Measurements from ENCODE around the gene USP3. TPM values are rescaled to one million over a fixed set of nuclear protein-coding genes. Genes with fewer than 3 reads are reported as not detected.

The USP3 gene
- total RNA-seq, 1 donor: 24.8 TPM

DNA sequence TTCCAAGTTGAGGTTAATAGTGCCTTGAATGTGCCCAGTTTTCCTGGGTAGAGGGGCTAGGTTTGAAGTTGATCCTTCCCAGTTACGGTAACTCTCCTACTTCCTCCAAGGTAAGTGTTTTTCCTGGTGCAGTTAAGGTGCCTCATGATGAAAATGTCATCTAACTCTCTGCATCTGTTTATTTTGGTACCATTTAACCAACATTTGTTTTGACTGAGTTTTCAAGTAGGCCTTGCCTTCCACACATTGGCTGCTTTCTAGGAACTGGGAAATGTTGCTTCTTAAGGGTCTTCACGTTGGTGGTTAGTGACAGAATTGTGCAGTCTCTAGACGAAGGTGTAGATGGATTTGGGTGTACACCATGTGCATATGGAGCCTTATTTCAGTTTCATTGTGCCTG is 31.3 kb downstream of the USP3 start:
- no peak for DNase-seq (ENCODE audit: low read depth in 2 of 3, low spot score in 2 of 3)

DNA sequence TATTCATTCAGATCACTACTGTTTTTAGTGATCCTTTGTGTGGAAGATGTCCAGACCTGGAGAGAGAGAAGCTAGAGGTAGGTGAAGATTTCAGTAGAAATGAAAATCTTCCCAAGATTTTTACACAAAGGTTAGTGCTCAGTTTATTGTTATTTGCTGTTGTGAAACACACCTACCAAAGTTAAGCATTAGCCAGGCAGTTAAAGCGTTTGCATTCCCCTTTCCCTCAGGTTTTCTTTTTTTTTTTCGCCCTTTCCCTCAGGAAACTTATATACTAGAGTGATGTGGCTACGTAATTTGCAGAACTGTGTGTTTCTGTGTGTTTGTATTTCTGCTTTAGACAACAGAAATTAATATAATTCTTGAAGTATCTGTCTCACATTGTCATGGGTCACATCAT is 34.5 kb downstream of the USP3 start:
- DNase-seq (ENCODE audit: low read depth in 2 of 3, low spot score in 2 of 3): no peak

DNA sequence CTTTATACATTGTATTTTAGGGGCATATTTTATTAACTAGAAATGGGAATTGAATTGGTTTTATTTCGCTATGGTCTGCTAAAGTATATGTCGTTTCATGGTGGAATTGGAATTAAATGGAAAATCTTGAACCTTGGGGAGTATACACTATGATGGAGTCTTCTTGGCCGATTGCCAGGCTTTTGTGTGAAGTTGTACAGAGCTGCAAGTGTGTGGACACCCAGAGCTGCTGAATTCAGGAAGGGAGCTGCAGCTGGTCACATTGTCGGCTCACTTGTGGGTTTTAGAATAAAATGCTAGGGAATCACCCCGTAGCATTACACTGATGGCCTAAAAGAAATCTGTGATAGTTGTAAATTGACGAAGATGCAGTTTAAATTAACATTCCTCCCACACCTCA is 35.1 kb downstream of the USP3 start:
- DNase-seq (ENCODE audit: low read depth in 2 of 3, low spot score in 2 of 3): peak in 1 of 3 donors; percentile 44

DNA sequence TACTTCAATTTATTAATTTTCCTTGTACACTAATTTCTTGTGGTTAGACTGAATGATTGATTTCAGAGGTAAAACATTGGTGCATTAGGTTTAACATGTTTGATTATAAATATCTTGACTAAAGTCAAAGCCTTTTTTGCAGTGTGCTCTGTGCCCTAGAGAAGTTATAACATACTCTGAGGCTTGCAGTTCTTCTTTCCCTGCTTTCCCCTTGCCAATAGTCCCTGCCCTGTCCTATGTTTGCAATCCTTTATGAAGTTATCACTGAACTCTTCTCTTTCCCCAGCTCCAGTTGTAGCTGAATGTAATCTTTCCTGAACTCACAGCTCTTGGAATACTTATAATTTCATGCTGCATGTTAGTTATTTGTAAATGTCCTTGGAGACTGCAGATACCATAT is 35.6 kb downstream of the USP3 start:
- no peak for DNase-seq (ENCODE audit: low read depth in 2 of 3, low spot score in 2 of 3)

DNA sequence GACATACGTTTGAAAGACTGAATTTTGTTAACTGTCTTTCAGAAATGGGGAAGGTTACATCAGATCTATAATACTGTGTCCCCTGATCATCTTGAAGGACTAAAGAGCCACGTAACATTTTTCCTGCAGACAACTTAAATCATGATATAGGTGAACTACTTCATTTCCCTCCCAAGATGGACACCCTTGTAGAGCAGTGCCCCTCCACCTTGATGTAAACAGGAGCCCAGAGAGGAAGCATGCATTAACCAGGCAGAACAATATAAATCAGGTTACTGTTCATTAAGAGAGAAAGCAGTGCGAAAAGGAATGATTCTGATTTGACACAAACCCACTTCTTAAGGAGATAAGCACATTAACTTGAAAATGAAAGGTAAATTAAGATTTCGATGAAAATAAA is 36.1 kb downstream of the USP3 start:
- no peak for DNase-seq (ENCODE audit: low read depth in 2 of 3, low spot score in 2 of 3)

DNA sequence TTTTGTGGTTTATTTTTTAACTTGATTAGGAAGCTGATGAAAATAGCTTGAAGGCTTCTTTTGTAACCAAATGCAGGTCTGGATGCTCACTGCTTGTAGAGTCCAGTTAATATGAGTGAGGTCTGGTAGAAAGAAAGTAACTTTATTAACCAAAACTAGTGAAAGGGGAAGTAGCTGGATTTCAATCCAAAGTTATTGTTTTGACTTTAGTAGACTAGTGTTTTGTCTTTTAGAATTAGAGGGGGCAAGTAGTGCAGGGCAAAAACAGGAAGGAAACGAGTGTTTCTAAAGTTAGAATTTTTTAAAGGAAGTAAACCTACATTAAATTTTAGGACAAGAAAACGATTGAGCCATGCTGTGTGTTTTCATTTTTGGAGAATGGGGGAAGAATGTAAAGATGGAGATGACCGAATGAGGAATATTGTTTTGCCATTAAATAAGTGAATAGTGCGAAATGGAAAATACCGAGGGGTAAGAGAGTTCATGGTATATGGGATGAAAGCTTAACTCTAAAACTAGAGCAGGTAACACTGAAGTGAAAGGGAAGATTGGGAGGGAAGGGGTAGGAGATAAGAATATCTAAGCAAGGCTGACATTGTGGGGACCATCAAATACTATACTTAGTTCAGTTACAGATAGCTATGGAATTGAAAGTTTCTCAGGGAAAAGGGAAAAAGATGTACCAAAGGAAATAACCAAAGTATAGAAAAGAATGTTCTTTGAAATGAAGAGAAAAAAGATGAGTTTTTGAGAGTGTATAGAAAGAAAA is 40.0 kb downstream of the USP3 start:
- peak in 1 of 3 donors; percentile 70 for DNase-seq (ENCODE audit: low read depth in 2 of 3, low spot score in 2 of 3)

DNA sequence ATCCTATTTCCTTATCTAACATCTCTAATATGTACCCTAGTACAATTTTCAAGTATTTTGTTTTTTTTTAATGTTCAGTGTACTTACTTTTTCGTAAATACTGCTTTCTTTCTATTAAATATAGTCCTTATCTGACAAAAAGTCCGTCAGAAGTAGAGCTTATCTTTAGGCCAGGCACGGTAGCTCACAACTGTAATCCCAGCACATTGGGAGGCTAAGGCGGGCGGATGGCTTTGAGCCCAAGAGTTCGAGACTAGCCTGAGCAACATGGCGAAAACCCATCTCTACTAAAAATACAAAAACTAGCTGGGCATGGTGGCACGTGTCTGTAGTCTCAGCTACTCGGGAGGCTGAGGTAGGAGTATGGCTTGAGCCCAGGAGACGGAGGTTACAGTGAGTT is 41.1 kb downstream of the USP3 start:
- DNase-seq (ENCODE audit: low read depth in 2 of 3, low spot score in 2 of 3): no peak

DNA sequence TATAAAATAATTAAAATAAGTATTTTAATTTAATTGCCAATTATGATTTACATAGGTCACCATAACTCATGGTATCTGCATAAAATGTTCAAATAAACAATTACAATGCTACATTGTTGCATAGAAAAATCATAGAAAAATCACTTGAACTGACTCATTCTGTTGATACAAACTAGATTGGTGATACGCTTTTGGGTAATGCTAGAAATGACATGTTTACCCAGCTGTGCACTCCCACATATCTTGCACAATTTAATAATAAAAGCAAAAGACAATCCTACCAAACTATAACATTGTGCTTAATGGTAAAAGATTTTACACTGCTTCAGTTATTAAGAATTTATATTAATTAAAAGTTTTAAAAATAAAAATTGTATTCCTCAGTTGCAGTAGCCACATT is 47.0 kb downstream of the USP3 start:
- DNase-seq (ENCODE audit: low read depth in 2 of 3, low spot score in 2 of 3): no peak

DNA sequence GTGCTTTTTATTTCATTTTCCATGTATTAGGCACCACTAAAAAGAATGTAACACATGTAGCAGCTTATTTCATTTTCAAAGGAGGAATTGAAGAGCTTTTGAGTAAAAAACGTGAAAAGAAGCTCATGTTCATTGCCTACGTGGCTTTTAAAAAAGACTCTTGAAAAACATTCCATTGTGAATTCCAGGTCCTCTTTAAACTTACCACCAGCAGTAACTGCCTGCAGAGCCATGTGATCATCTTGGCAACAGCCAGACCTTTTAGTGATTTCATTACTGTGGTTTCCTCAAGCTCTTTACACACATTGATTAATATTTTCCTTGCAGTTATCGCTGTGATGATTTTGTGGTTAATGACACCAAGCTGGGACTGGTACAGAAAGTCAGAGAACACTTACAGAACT is 49.0 kb downstream of the USP3 start:
- DNase-seq (ENCODE audit: low read depth in 2 of 3, low spot score in 2 of 3): peak in 1 of 3 donors; percentile 48

DNA sequence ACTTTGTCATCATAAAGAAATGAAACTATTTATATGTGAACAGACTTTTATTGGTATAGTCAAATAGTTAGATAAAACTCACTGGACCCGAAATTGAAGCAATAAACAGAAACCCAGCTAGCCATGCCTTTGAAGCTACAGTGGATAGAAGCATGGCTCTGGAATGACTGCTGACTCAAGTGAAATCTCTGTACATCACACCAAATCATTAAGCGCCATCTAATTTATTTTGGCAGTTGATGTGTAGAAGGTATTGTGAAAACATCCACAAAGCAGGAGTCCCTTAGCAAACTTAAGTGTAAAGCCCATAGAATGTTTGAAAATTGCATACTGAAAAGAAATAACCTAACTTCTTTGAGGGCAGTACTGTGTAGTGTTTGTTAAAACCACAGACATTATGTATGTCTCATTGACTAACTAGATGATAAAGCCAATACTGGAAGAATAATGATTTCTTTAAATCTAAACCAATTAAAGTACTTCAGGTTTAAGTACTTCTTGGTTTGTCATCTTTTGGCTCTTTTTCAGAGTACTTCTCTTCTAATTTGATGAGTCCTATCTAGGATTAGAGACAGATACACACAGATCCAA is 50.0 kb downstream of the USP3 start:
- DNase-seq (ENCODE audit: low read depth in 2 of 3, low spot score in 2 of 3): no peak

DNA sequence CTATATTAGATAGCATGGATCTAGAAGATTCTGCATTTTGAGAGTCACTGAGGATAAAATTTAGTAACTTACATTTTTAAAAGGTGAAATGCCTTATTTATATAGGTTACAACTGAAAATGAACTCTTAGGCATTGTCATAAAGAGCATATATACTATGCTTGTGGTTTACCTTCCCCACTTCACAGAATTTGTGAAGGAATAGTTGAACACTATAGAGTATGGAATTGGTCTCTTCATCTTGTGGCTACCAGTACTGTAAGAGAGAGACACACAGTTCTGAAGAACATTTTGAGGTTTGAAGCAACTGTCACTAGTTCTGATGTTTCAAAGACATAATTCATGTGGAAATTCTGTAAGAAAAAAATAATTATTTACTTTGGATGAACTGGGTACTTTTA is 51.1 kb downstream of the USP3 start:
- DNase-seq (ENCODE audit: low read depth in 2 of 3, low spot score in 2 of 3): no peak

DNA sequence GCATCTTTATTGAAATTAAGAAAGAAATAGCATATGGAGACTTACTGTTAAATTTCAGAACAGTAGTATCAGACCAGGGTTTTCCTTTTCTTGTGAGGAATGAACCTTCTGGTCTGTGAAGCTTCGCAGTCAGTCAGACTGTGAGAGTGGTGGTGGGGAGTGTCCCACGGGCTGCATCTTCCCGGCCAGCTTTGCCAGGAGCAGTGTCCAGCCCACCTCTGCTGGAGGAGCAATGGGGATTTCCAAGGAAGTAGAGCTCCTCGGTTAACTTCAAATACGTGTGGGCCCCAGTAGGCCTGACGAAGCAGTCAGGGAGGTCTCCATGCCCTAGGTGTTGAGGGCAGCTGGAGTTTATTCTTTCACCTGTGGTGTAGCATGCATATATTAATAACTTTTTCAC is 51.9 kb downstream of the USP3 start:
- DNase-seq (ENCODE audit: low read depth in 2 of 3, low spot score in 2 of 3): no peak

DNA sequence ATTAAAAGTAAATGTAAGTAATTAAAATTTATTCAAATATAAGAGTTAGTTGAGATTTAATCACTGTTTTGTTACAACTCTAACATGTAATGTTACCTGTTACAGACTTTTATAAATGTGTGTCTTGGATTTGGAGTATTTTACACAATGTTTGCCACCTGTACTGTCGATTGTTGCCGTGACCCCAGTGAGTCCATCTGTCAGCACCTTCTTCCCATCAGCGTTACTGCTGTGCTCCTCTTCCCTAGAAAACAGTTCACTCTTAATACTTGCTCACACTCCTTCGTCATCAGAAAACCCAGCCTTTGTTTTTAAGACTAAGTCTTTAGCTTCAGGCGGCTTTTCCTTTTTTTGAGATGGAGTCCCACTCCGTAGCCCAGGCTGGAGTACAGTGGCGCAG is 52.3 kb downstream of the USP3 start:
- DNase-seq (ENCODE audit: low read depth in 2 of 3, low spot score in 2 of 3): no peak

DNA sequence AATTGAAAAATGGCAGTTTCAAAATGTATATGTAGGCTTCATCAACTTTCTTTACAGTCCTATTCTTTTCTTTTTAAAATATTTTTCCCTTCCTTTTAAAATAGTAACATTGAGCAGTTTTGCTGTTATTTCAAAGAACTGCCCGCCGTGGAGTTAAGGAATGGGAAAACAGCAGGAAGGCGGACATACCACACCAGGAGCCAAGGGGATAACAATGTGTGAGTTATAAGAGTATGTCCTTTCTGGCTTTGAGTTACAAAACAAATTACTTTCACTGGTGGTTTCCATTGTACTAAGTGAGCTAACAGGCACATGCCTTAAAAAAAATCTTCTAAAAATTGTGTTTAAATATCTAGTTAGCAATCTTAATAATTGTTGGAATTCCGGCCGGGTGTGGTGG is 55.4 kb downstream of the USP3 start:
- no peak for DNase-seq (ENCODE audit: low read depth in 2 of 3, low spot score in 2 of 3)

DNA sequence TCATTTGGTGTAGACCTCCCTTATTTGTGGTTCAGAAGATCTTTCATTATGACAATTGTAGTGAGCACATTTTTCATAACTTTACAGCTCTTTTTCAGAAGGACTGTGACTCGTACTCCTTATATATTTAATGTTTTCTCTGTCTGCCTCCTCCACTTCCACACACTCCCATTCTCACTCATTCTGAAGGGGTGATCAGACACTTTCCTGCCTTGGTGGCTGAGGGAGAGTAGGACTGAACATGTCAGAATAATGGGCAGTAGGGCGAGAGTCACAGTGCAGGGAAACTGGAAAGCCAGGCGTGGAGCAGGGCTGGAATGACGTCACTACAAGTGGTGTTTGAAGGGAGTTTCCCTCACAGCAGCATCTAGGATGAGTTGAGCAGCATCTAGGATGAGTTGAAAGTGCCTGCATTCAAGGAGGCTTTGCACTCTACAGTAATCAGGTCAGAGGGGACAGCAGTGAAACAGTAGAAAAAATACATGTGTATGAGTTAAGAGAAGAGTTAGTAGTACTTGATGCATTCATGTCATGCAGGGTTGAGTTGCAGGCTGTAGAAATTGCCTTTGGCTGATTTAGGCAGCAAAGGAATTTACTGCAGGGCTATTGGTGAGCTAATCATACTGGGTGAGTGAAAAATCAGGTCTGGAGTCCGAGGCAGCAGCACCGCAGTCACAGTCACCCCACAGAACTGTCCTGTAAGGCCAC is 56.5 kb downstream of the USP3 start:
- DNase-seq (ENCODE audit: low read depth in 2 of 3, low spot score in 2 of 3): no peak

DNA sequence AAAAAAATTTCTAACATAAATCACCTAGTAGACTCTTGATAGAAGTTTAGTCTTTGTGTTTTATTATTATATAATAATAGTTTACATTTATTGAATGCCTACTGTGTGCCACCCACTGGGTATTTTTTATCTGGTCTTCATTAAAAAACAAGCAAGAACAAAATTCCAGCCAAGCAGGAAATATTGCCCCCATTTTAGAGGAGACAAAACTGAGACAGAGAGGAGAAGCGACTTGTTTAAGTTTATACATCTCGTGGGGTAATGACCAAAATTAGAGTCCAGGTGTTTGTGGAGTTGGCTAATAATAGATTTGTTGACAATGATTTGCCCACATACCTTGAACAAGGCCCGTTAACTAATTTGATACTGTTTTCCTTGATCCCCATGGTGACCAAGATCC is 59.7 kb downstream of the USP3 start:
- DNase-seq (ENCODE audit: low read depth in 2 of 3, low spot score in 2 of 3): no peak

DNA sequence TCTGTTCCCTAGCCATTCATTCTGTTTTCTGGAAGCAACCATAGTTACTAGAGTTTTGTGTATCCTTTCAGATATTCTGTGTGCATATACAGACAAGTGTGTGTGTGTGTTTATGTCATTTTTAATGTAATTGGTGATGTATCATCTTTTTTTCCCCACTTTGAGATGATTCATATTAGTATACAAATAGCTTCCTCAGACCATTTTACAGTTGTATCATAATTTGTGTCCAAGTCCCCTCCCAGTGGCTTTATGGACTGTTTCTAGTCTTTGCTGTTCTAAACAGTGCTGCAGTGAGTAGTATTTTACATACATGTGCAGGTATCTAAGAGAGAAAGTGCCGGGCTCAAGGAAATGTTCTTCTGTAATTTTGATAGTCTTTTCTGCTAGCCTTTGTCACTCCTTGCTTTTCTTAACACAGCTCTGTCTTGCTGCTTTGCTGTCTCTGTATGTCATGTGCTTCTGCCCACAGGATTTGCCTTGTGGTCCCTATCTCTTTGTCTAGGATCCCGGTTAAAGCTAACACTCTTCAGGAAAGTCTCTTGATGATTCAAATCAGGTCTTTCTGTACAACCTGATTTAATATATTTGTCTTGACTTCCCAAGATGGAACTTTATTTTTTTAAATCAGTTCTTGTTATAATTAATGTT is 61.3 kb downstream of the USP3 start:
- DNase-seq (ENCODE audit: low read depth in 2 of 3, low spot score in 2 of 3): no peak

DNA sequence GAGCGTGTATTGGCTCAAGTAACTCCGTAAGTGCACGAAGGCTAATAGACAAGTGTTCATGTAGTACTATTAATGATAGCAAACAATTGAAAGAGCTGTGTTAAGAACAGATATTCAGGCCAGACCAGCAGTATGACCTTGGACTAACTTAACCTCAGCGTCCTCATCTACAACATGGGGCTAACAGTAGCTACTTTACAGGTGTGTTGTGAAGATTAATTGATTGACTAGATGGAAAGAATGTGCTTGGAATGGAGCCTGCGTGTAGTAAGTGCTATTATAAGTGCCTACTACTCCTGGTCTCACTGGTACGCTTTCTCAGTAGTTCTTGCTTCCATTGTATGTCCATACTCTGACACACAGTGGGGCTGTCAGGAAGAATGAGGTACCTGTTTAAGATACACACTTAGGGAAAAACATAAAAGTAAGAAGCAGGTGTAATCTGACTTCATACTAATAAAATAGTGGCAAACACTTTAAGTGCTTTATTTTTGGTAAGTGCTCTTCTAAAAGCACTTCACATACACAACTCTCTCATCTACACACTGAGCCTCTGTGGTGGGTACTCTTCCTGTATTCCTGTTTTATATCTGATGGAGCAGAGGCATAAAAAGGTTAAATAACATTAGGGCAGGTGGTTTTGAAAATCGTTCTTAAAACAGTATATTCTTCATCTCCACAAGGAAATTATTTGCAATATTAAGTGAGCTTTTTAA is 68.5 kb downstream of the USP3 start:
- no peak for DNase-seq (ENCODE audit: low read depth in 2 of 3, low spot score in 2 of 3)

DNA sequence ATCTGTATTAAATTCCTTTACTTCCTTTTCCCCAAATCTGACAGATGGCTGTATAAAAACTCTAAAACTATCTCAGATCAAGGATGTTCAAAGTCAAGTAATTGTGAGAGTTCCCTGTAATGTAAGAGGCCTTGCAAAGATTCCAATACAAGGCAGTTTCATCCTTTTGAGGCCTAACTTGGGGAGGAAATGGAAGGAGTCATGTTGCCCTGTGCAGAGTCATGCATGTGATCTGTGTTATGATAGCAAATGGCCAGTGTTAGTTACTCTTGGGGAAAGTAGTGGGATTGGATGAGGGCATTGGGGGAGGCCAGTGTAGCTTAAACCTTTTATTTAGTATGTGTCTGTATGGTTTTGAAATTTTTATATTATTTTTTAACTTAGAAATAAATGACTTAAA is 69.1 kb downstream of the USP3 start:
- no peak for DNase-seq (ENCODE audit: low read depth in 2 of 3, low spot score in 2 of 3)

DNA sequence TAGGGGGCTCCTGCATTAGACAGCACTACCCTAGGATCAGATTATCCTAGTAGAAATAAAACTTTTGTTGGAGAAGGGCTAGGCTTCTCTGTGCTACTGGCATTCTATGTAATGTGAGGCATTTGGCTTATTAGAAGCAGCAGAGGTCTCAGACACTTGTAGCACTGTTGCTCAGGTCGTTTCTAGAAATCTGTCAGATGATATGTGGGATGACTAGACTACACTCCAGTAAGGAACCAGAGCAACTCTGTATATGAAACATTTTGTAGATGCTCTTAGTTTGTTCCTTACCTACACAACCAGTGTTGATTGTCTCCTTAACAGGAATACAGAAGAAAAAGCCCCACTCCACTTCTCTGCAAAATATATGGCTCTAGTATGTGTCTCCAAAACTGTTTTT is 70.9 kb downstream of the USP3 start:
- no peak for DNase-seq (ENCODE audit: low read depth in 2 of 3, low spot score in 2 of 3)

DNA sequence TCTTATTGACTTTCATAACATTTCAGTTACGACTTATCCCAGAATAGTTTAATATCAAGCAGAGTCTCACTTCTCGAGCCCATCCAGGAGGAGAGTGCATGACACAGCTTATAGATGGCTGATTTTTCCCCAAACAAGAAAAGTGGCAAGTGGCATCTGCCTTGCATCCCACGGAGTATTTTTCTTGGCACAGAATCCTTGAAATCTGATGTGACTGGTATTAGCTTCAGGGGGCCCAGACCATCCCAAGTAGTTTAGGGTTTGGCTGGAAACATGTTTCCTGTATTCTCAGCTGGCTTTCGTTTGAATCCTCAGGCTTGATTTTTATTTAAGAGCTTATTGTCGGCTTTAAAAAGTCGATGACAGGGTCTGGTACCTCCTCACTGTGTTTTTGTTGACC is 72.0 kb downstream of the USP3 start:
- DNase-seq (ENCODE audit: low read depth in 2 of 3, low spot score in 2 of 3): no peak
